HEK293 (cell line): Measurements from ENCODE around the gene AKAIN1.

Experiments used
- AEBP2 ChIP-seq: fragments of 450-650 bp; formaldehyde crosslinking; IDR thresholded peaks from 2 replicates; pipeline ENCODE4 v1.5.1; 2016; ENCODE audit warnings: missing biosample characterization, missing genetic modification characterization, borderline replicate concordance
- BCL11B ChIP-seq: fragments of 450-650 bp; formaldehyde crosslinking; IDR thresholded peaks from 2 replicates; pipeline ENCODE4 v1.5.1; 2016; ENCODE audit warnings: low read depth, missing biosample characterization, missing genetic modification characterization
- HOXA7 ChIP-seq: sonication (generic); formaldehyde crosslinking; IDR thresholded peaks from 2 replicates; pipeline ENCODE4 v1.8.1; 2022; ENCODE audit warnings: missing genetic modification reagents, borderline replicate concordance
- IKZF3 ChIP-seq: fragments of 450-650 bp; IDR thresholded peaks from 2 replicates; pipeline ENCODE4 v1.5.0; 2018; ENCODE audit warnings: missing biosample characterization, mild to moderate bottlenecking, missing genetic modification characterization, moderate library complexity
- KLF16 ChIP-seq: fragments of 450-650 bp; formaldehyde crosslinking; IDR thresholded peaks from 2 replicates; pipeline ENCODE4 v1.5.1; 2017; ENCODE audit warnings: missing biosample characterization, missing genetic modification characterization
- KLF8 ChIP-seq: fragments of 450-650 bp; formaldehyde crosslinking; IDR thresholded peaks from 2 replicates; pipeline ENCODE4 v1.5.1; 2016; ENCODE audit warnings: missing biosample characterization, missing genetic modification characterization
- PBX3 ChIP-seq: sonication (generic); formaldehyde crosslinking; IDR thresholded peaks from 2 replicates; pipeline ENCODE4 v1.8.1; 2022; ENCODE audit warnings: mild to moderate bottlenecking, moderate library complexity, missing genetic modification reagents
- TCF7L2 ChIP-seq: IDR thresholded peaks from 2 replicates; pipeline ENCODE4 v1.6.1; 2011; ENCODE audit warnings: low read depth, mild to moderate bottlenecking, inconsistent platforms, low read length, moderate library complexity, borderline replicate concordance
- ZBTB49 ChIP-seq: fragments of 450-650 bp; formaldehyde crosslinking; IDR thresholded peaks from 2 replicates; pipeline ENCODE4 v1.5.1; 2016; ENCODE audit warnings: missing biosample characterization, missing genetic modification characterization, low read depth
- ZBTB6 ChIP-seq: fragments of 450-650 bp; formaldehyde crosslinking; IDR thresholded peaks from 2 replicates; pipeline ENCODE4 v1.5.1; 2017; ENCODE audit warnings: missing biosample characterization, missing genetic modification characterization
- ZNF146 ChIP-seq: fragments of 450-650 bp; formaldehyde crosslinking; IDR thresholded peaks from 2 replicates; pipeline ENCODE4 v1.5.1; 2016; ENCODE audit warnings: missing biosample characterization, missing genetic modification characterization
- ZNF221 ChIP-seq: fragments of 450-650 bp; formaldehyde crosslinking; IDR thresholded peaks from 2 replicates; pipeline ENCODE4 v1.5.1; 2017; ENCODE audit warnings: missing biosample characterization, missing genetic modification characterization, borderline replicate concordance
- ZNF37A ChIP-seq: fragments of 450-650 bp; IDR thresholded peaks from 2 replicates; pipeline ENCODE4 v1.5.1; 2018; ENCODE audit warnings: missing biosample characterization, missing genetic modification characterization
- ZNF426 ChIP-seq: fragments of 450-650 bp; formaldehyde crosslinking; IDR thresholded peaks from 2 replicates; pipeline ENCODE4 v1.5.1; 2017; ENCODE audit warnings: missing biosample characterization, missing genetic modification characterization, mild to moderate bottlenecking, inconsistent platforms, moderate library complexity
- ZNF449 ChIP-seq: fragments of 450-650 bp; formaldehyde crosslinking; IDR thresholded peaks from 2 replicates; pipeline ENCODE4 v1.5.1; 2017; ENCODE audit warnings: missing biosample characterization, mild to moderate bottlenecking, missing genetic modification characterization, moderate library complexity
- ZNF510 ChIP-seq: fragments of 450-650 bp; formaldehyde crosslinking; IDR thresholded peaks from 2 replicates; pipeline ENCODE4 v1.5.1; 2018; ENCODE audit warnings: mild to moderate bottlenecking, missing genetic modification characterization, missing biosample characterization; ENCODE audit not compliant: insufficient replicate concordance
- ZNF529 ChIP-seq: fragments of 450-650 bp; formaldehyde crosslinking; IDR thresholded peaks from 2 replicates; pipeline ENCODE4 v1.5.1; 2017; ENCODE audit warnings: missing genetic modification characterization, missing biosample characterization; ENCODE audit not compliant: insufficient replicate concordance
- ZNF548 ChIP-seq: fragments of 450-650 bp; formaldehyde crosslinking; IDR thresholded peaks from 2 replicates; pipeline ENCODE4 v1.5.1; 2016; ENCODE audit warnings: missing biosample characterization, missing genetic modification characterization
- ZNF600 ChIP-seq: fragments of 450-650 bp; formaldehyde crosslinking; IDR thresholded peaks from 2 replicates; pipeline ENCODE4 v1.5.1; 2016; ENCODE audit warnings: missing biosample characterization, missing genetic modification characterization
- ZNF639 ChIP-seq: fragments of 450-650 bp; formaldehyde crosslinking; IDR thresholded peaks from 2 replicates; pipeline ENCODE4 v1.5.1; 2016; ENCODE audit warnings: missing biosample characterization, missing genetic modification characterization
- ZNF654 ChIP-seq: fragments of 450-650 bp; formaldehyde crosslinking; IDR thresholded peaks from 2 replicates; pipeline ENCODE4 v1.5.1; 2016; ENCODE audit warnings: low read depth, missing biosample characterization, missing genetic modification characterization
- ZNF777 ChIP-seq: fragments of 450-650 bp; formaldehyde crosslinking; IDR thresholded peaks from 2 replicates; pipeline ENCODE4 v1.5.1; 2017; ENCODE audit warnings: missing biosample characterization, missing genetic modification characterization, borderline replicate concordance
- ZSCAN30 ChIP-seq: fragments of 450-650 bp; IDR thresholded peaks from 2 replicates; pipeline ENCODE4 v1.5.1; 2018; ENCODE audit warnings: missing biosample characterization, mild to moderate bottlenecking, missing genetic modification characterization, moderate library complexity
- ZXDB ChIP-seq: fragments of 450-650 bp; formaldehyde crosslinking; IDR thresholded peaks from 2 replicates; pipeline ENCODE4 v1.5.1; 2016; ENCODE audit warnings: missing biosample characterization, missing genetic modification characterization
- TF ChIP-seq, protein P1 (sequence below): fragments of 450-650 bp; formaldehyde crosslinking; IDR thresholded peaks from 2 replicates; pipeline ENCODE4 v1.5.1; 2016; ENCODE audit warnings: missing biosample characterization, missing genetic modification characterization
- TF ChIP-seq, protein P2 (sequence below): fragments of 450-650 bp; formaldehyde crosslinking; IDR thresholded peaks from 2 replicates; pipeline ENCODE4 v1.5.1; 2016; ENCODE audit warnings: missing biosample characterization, missing genetic modification characterization

Gene AKAIN1

GRCh38 chr18:5237723-5238370 is 40.8 kb upstream of the AKAIN1 start (continued):
- TF ChIP-seq ZNF449 (tag by site-specific recombination) (no peak), ZNF654 (tag by site-specific recombination) (no peak), KLF8 (peak; percentile 94), ZNF639 (tag by site-specific recombination) (no peak), HOXA7 (CRISPR knock-in tag) (peak; percentile 72; the same call in 1 of the 2 replicates), ZNF777 (tag by site-specific recombination) (no peak; the same call in 1 of the 2 replicates), ZNF600 (peak; percentile 38; the same call in 1 of the 2 replicates), KLF16 (tag by site-specific recombination) (peak; percentile 99), ZSCAN30 (tag by site-specific recombination) (peak; percentile 69; the same call in 1 of the 2 replicates), ZBTB49 (tag by site-specific recombination) (no peak), ZNF221 (tag by site-specific recombination) (no peak), BCL11B (tag by site-specific recombination) (no peak), IKZF3 (no peak), ZNF146 (0 out of 2 replicates have a peak, but pooled peaks have one; percentile 24), TCF7L2 (no peak), ZNF529 (tag by site-specific recombination) (no peak), AEBP2 (no peak), ZNF426 (tag by site-specific recombination) (no peak), ZBTB6 (tag by site-specific recombination) (0 out of 2 replicates have a peak, but pooled peaks have one; percentile 23), ZNF37A (tag by site-specific recombination) (no peak), PBX3 (CRISPR knock-in tag) (peak; percentile 79; the same call in 1 of the 2 replicates), ZXDB (peak; percentile 98), ZNF548 (no peak), ZNF510 (tag by site-specific recombination) (no peak)
- TF ChIP-seq, protein P1, sequence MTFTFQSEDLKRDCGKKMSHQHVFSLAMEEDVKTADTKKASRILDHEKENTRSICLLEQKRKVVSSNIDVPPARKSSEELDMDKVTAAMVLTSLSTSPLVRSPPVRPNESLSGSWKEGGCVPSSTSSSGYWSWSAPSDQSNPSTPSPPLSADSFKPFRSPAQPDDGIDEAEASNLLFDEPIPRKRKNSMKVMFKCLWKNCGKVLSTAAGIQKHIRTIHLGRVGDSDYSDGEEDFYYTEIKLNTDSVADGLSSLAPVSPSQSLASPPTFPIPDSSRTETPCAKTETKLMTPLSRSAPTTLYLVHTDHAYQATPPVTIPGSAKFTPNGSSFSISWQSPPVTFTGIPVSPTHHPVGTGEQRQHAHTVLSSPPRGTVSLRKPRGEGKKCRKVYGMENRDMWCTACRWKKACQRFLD (tag by site-specific recombination): no peak
- TF ChIP-seq, protein P2, sequence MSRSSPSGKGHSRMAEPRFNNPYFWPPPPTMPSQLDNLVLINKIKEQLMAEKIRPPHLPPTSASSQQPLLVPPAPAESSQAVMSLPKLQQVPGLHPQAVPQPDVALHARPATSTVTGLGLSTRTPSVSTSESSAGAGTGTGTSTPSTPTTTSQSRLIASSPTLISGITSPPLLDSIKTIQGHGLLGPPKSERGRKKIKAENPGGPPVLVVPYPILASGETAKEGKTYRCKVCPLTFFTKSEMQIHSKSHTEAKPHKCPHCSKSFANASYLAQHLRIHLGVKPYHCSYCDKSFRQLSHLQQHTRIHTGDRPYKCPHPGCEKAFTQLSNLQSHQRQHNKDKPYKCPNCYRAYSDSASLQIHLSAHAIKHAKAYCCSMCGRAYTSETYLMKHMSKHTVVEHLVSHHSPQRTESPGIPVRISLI: no peak
